ENCODE measurements around the gene DDX60.

DDX60 gene

DNA sequence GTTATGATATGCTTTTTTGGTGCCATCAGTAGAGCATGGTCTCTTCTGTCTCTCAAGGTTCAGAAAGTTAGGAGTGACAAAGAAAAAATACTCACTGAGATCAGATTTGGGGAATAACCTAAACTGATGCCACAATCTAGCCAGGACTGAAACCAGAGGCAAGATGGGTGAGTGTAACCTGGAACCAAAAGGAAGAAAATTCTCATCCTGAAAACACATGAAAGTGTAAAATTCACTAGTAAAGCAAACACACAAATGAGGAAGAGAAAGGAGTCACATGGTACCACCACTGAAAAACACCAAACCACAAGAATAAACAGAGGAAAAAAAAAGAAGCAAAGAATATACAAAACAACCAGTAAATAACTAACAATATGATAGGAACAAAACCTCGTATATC, 129.8 kb downstream of the DDX60 start:
- DNase-seq = no peak
- Histone ChIP-seq H3K36me3 (no peaks in the 10 kb centered on the region), H3K9me3 (no peaks in the 10 kb centered on the region), H3K27me3 (no peaks in the 10 kb centered on the region), H3K4me3 (ENCODE audit: low read depth, low read length) (no peak overlapping the region), H3K4me1 (no peaks in the 10 kb centered on the region)
- TF ChIP-seq, protein P1, sequence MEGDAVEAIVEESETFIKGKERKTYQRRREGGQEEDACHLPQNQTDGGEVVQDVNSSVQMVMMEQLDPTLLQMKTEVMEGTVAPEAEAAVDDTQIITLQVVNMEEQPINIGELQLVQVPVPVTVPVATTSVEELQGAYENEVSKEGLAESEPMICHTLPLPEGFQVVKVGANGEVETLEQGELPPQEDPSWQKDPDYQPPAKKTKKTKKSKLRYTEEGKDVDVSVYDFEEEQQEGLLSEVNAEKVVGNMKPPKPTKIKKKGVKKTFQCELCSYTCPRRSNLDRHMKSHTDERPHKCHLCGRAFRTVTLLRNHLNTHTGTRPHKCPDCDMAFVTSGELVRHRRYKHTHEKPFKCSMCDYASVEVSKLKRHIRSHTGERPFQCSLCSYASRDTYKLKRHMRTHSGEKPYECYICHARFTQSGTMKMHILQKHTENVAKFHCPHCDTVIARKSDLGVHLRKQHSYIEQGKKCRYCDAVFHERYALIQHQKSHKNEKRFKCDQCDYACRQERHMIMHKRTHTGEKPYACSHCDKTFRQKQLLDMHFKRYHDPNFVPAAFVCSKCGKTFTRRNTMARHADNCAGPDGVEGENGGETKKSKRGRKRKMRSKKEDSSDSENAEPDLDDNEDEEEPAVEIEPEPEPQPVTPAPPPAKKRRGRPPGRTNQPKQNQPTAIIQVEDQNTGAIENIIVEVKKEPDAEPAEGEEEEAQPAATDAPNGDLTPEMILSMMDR (IDR thresholded peaks at IDR 0.05; ENCODE audit: low read depth, low read length) = no peak

DNA sequence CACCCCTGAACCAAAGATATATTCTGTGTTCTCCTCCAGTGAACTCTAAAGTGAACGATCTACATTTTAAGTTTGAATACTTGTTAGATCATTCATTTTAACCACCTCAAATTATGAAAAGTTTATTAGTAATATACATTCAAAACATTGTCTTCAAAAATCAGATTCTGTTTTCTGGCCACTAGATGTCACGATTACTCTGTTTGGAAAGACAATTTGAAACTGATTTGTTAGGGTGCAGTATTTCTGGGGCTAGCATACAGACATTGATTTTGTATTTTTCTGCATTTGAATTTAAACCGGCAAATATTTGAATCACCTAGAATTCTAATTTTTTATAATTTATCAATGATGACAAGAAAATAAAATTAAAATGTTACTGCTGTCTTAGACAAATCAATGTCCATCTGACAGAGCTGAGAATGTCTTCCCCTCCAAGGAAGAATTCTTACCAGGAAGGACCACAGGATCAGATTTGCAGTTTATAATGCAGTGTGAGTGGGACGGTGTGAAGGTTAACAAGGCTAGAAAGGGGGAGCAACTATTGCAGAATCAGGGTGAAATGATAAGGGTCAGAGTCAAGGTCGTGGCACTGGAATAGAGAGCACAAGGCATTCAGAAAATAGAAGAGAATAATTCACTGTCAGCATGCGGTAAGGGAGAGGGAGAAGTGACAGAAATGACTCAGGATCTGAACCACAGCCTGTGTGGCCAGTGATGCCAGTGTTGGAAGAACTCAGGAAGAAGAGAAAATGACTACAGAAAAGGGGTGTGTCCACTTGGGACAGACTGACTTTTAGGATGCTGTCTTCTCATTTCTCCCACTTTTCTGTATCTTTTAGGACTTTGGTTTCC, 134.6 kb downstream of the DDX60 start:
- Histone ChIP-seq H3K4me3 (ENCODE audit: low read depth, low read length) (no peak overlapping the region), H3K4me1 (no peaks in the 10 kb centered on the region), H3K36me3 (no peaks in the 10 kb centered on the region), H3K9me3 (no peaks in the 10 kb centered on the region), H3K27me3 (no peaks in the 10 kb centered on the region)
- no peak for DNase-seq
- TF ChIP-seq, protein P1 (IDR thresholded peaks at IDR 0.05; ENCODE audit: low read depth, low read length) = peak; percentile 69

DNA sequence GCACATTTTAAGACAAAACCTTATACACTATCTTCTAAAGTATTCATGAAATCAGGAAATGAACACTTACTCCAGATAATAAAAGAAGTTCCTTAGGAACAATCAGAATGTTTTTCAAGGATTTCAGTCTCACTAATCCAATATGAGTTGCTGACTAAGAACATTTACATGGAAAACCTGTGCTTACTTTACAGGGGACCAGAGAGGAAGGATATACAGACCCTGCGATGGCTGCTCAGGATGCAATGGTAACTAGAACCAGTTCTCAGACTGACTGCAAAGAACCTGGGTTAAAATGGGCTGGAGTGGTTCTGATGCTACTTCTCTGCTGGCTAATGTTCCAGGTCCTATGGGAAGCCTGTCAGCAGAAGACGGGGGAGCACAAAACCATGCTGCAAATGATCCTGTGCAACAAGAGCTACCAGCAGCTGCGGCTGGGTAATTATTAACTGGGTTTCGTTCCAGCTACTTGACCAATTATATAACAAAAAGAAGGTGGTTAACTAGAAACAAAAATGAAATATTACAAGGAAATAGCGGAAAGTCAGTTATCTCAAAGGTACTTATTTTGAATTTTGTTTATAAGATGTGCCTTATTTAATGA, 140.9 kb downstream of the DDX60 start:
- TF ChIP-seq, protein P1 (IDR thresholded peaks at IDR 0.05; ENCODE audit: low read depth, low read length) = no peak
- Histone ChIP-seq H3K4me1 (no peaks in the 10 kb centered on the region), H3K27me3 (no peaks in the 10 kb centered on the region), H3K4me3 (ENCODE audit: low read depth, low read length) (no peak overlapping the region), H3K9me3 (no peaks in the 10 kb centered on the region), H3K36me3 (no peaks in the 10 kb centered on the region)
- no peak for DNase-seq

DNA sequence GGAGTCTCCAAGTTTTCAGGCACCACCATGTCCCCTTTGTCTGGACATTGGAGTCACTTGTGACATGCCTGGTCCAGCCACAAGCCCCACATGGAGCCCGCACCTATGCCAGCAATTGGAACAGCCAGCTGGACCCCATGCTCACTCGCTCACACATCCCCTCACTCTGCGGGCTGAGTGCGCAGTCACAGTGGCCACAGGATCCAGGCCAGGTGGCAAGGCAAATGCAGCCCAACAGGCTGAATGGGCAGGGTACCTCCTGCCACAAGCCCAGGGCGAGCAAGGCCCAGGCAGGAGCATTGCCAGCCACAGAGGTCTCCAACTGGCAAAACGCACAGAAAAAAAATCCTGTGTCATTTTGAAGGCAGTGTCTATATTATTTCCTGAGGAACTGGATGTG, 144.2 kb downstream of the DDX60 start:
- Histone ChIP-seq H3K4me3 (ENCODE audit: low read depth, low read length) (no peak overlapping the region), H3K27me3 (no peaks in the 10 kb centered on the region), H3K4me1 (no peaks in the 10 kb centered on the region), H3K9me3 (no peaks in the 10 kb centered on the region), H3K36me3 (no peaks in the 10 kb centered on the region)
- TF ChIP-seq, protein P1 (IDR thresholded peaks at IDR 0.05; ENCODE audit: low read depth, low read length) = no peak
- DNase-seq = no peak

DNA sequence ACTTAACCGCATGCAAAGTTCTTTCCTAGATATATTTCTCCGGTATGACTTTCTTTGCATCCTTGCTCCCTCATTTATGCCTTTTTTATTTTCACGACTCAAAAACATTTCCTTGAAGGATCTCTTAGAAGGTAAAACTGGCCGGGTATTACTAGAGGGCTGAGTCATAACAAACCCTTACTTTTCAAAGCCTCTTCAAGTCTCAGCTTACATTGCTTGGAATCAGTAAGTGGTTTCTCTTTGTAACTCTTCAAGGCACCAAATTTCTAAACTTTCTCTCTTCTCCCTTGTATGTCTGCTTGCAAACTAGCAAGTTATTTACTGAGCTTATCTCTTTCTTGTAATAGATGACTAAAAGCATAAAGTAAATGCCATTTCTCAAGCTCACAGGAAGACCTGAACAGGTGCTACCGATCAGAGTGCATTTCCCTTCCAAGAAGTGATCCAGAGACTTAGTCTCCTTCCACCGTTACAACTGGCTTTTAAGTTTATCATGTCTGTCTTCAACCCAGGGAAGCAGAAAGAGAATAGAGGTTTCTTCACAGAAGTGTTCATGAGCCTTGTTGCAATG, 150.8 kb downstream of the DDX60 start:
- Histone ChIP-seq H3K4me1 (no peaks in the 10 kb centered on the region), H3K27me3 (no peaks in the 10 kb centered on the region), H3K36me3 (no peaks in the 10 kb centered on the region), H3K9me3 (no peaks in the 10 kb centered on the region), H3K4me3 (ENCODE audit: low read depth, low read length) (no peak overlapping the region)
- TF ChIP-seq, protein P1 (IDR thresholded peaks at IDR 0.05; ENCODE audit: low read depth, low read length) = no peak
- DNase-seq = no peak
